RWPE2 (cell line): ENCODE data around the gene CHST7.

Experiments
- ATAC-seq: fragments of 200-7000 bp; cut with Tn5 transposase; 3 replicates; pipeline ENCODE4 v1.9.1; 2021; ENCODE audit warnings: low read depth
- DNase-seq: peaks from one replicate; pipeline ENCODE4 v3.0.0-alpha.2; 2020; ENCODE audit warnings: low spot score
- H3K27ac ChIP-seq: fragments of 450-650 bp; 2 replicates; pipeline ENCODE4 v1.5.1; 2017; ENCODE audit warnings: mild to moderate bottlenecking; ENCODE audit not compliant: poor library complexity, severe bottlenecking
- H3K27me3 ChIP-seq: fragments of 250-450 bp; sonication (Bioruptor Pico); 2 replicates; pipeline ENCODE4 v1.5.1; 2021; ENCODE audit warnings: mild to moderate bottlenecking, moderate library complexity; ENCODE audit not compliant: insufficient read depth, poor library complexity, severe bottlenecking
- H3K36me3 ChIP-seq: fragments of 250-450 bp; sonication (Bioruptor Pico); 2 replicates; pipeline ENCODE4 v1.5.1; 2020; ENCODE audit warnings: low read depth, mild to moderate bottlenecking, moderate library complexity
- H3K4me1 ChIP-seq: fragments of 250-450 bp; sonication (Bioruptor Pico); 2 replicates; pipeline ENCODE4 v1.5.1; 2021; ENCODE audit warnings: mild to moderate bottlenecking, moderate library complexity; ENCODE audit not compliant: insufficient read depth, poor library complexity, severe bottlenecking
- H3K4me3 ChIP-seq: fragments of 250-450 bp; sonication (Bioruptor Pico); 2 replicates; pipeline ENCODE4 v1.5.1; 2021; ENCODE audit warnings: mild to moderate bottlenecking, moderate library complexity; ENCODE audit not compliant: severe bottlenecking
- H3K9me3 ChIP-seq: fragments of 250-450 bp; sonication (Bioruptor Pico); 2 replicates; pipeline ENCODE4 v1.5.1; 2021; ENCODE audit warnings: mild to moderate bottlenecking, moderate library complexity; ENCODE audit not compliant: severe bottlenecking
- CTCF ChIP-seq: fragments of 450-650 bp; IDR thresholded peaks from one replicate; pipeline ENCODE4 v1.5.1; 2017; ENCODE audit warnings: mild to moderate bottlenecking, moderate library complexity; ENCODE audit not compliant: poor library complexity, severe bottlenecking

Gene CHST7

GRCh38 chrX:46553935-46554334 lies 19.6 kb upstream of the CHST7 start:
- Histone ChIP-seq H3K36me3 (peaks cover 4% of the 10 kb centered on the region; the same call in 1 of the 2 replicates), H3K4me1 (no peaks in the 10 kb centered on the region), H3K9me3 (no peaks in the 10 kb centered on the region), H3K4me3 (no peak overlapping the region), H3K27me3 (no peaks in the 10 kb centered on the region), H3K27ac (no peak overlapping the region)
- DNase-seq (no peak), ATAC-seq (no peak)
- TF ChIP-seq CTCF: no peak

- no peak for ATAC-seq
Measured at GRCh38 chrX:46554942-46555341, 18.6 kb upstream of the CHST7 start.

GRCh38 chrX:46559062-46559461 lies 14.5 kb upstream of the CHST7 start:
- DNase-seq: no peak
- no peaks in the 10 kb centered on the region for H3K9me3 ChIP-seq
- TF ChIP-seq CTCF: no peak
- no peak overlapping the region for H3K4me3 ChIP-seq
- H3K27ac ChIP-seq: no peak overlapping the region
- no peaks in the 10 kb centered on the region for H3K4me1 ChIP-seq
- ATAC-seq: no peak
- H3K36me3 ChIP-seq: no peaks in the 10 kb centered on the region
- H3K27me3 ChIP-seq: no peaks in the 10 kb centered on the region

More at GRCh38 chrX:46554942-46555341, 18.6 kb upstream of the CHST7 start:
- Histone ChIP-seq H3K4me3 (no peak overlapping the region), H3K27ac (no peak overlapping the region), H3K36me3 (no peaks in the 10 kb centered on the region), H3K4me1 (no peaks in the 10 kb centered on the region), H3K27me3 (no peaks in the 10 kb centered on the region), H3K9me3 (no peaks in the 10 kb centered on the region)
- DNase-seq: no peak
- TF ChIP-seq CTCF: peak; percentile 35

- Histone ChIP-seq H3K36me3 (no peaks in the 10 kb centered on the region), H3K4me1 (no peaks in the 10 kb centered on the region), H3K27ac (no peak overlapping the region), H3K4me3 (no peak overlapping the region), H3K27me3 (no peaks in the 10 kb centered on the region), H3K9me3 (no peaks in the 10 kb centered on the region)
- no peak for ATAC-seq
- DNase-seq: no peak
- TF ChIP-seq CTCF: no peak
Measured at GRCh38 chrX:46561824-46562657, 11.5 kb upstream of the CHST7 start.

- no peaks in the 10 kb centered on the region for H3K9me3 ChIP-seq
- H3K4me1 ChIP-seq: peaks cover 5% of the 10 kb centered on the region
- H3K36me3 ChIP-seq: no peaks in the 10 kb centered on the region
- no peak overlapping the region for H3K4me3 ChIP-seq
- H3K27me3 ChIP-seq: no peaks in the 10 kb centered on the region
- TF ChIP-seq CTCF: no peak
- no peak for DNase-seq
- no peak for ATAC-seq
- H3K27ac ChIP-seq: peak overlapping the region; percentile 39
Measured at GRCh38 chrX:46567388-46567787, 6.2 kb upstream of the CHST7 start.
